SK-N-SH treated with all-trans-retinoic acid at 6 μM for 48 hours (cell line): Measurements from ENCODE around the gene VPS35L.

ENCODE experiments used
- ATAC-seq: fragments of 200-7000 bp; cut with Tn5 transposase; 3 replicates; pipeline ENCODE4 v1.9.1; 2020; ENCODE audit warnings: mild to moderate bottlenecking, moderate library complexity
- BACH2 ChIP-seq: fragments of 250-450 bp; sonication (Bioruptor Pico); IDR thresholded peaks from 2 replicates; pipeline ENCODE4 v1.9.0; 2021; ENCODE audit warnings: mild to moderate bottlenecking, borderline replicate concordance
- CREB5 ChIP-seq: fragments of 250-450 bp; sonication (Bioruptor Pico); IDR thresholded peaks from 2 replicates; pipeline ENCODE4 v1.5.1; 2020; ENCODE audit warnings: low read depth, mild to moderate bottlenecking, moderate library complexity
- CSDC2 ChIP-seq: fragments of 250-450 bp; sonication (Bioruptor Pico); IDR thresholded peaks from 2 replicates; pipeline ENCODE4 v1.5.0; 2020; ENCODE audit warnings: mild to moderate bottlenecking, moderate library complexity
- ESRRG ChIP-seq: fragments of 250-450 bp; sonication (Bioruptor Pico); IDR thresholded peaks from 2 replicates; pipeline ENCODE4 v1.6.1; 2021; ENCODE audit warnings: mild to moderate bottlenecking
- GLIS3 ChIP-seq: fragments of 250-450 bp; sonication (Bioruptor Pico); IDR thresholded peaks from 2 replicates; pipeline ENCODE4 v1.5.0; 2020; ENCODE audit warnings: mild to moderate bottlenecking, moderate library complexity
- ISL1 ChIP-seq: fragments of 250-450 bp; sonication (Bioruptor Pico); IDR thresholded peaks from 2 replicates; pipeline ENCODE4 v2.1.2; 2022; ENCODE audit warnings: mild to moderate bottlenecking, moderate library complexity
- OSR1 ChIP-seq: fragments of 250-450 bp; sonication (Bioruptor Pico); IDR thresholded peaks from 2 replicates; pipeline ENCODE4 v1.8.0; 2022; ENCODE audit warnings: moderate library complexity, mild to moderate bottlenecking, inconsistent platforms
- PATZ1 ChIP-seq: fragments of 250-450 bp; sonication (Bioruptor Pico); IDR thresholded peaks from 2 replicates; pipeline ENCODE4 v1.8.0; 2020; ENCODE audit warnings: mild to moderate bottlenecking, moderate library complexity, borderline replicate concordance
- POU6F1 ChIP-seq: fragments of 250-450 bp; sonication (Bioruptor Pico); IDR thresholded peaks from 2 replicates; pipeline ENCODE4 v1.8.0; 2021; ENCODE audit warnings: low read depth, mild to moderate bottlenecking, moderate library complexity, borderline replicate concordance
- PPARA ChIP-seq: fragments of 250-450 bp; sonication (Bioruptor Pico); IDR thresholded peaks from 2 replicates; pipeline ENCODE4 v1.5.0; 2020; ENCODE audit warnings: mild to moderate bottlenecking, borderline replicate concordance
- RARB ChIP-seq: fragments of 250-450 bp; sonication (Bioruptor Pico); IDR thresholded peaks from 2 replicates; pipeline ENCODE4 v1.8.0; 2021; ENCODE audit warnings: mild to moderate bottlenecking, moderate library complexity
- SNAI2 ChIP-seq: fragments of 250-450 bp; sonication (Bioruptor Pico); IDR thresholded peaks from 2 replicates; pipeline ENCODE4 v1.5.0; 2020; ENCODE audit warnings: mild to moderate bottlenecking, moderate library complexity
- TCF4 ChIP-seq: fragments of 250-450 bp; sonication (Bioruptor Pico); IDR thresholded peaks from 2 replicates; pipeline ENCODE4 v1.8.0; 2021; ENCODE audit warnings: mild to moderate bottlenecking, moderate library complexity, borderline replicate concordance
- TOX ChIP-seq: fragments of 250-450 bp; sonication (Bioruptor Pico); IDR thresholded peaks from 2 replicates; pipeline ENCODE4 v1.8.0; 2021; ENCODE audit warnings: mild to moderate bottlenecking, moderate library complexity, borderline replicate concordance
- TSHZ2 ChIP-seq: fragments of 250-450 bp; sonication (Bioruptor Pico); IDR thresholded peaks from 2 replicates; pipeline ENCODE4 v1.5.0; 2020; ENCODE audit warnings: mild to moderate bottlenecking, moderate library complexity
- ZC3H10 ChIP-seq: fragments of 250-450 bp; sonication (Bioruptor Pico); IDR thresholded peaks from 2 replicates; pipeline ENCODE4 v1.5.1; 2021; ENCODE audit warnings: mild to moderate bottlenecking, moderate library complexity
- ZFP3 ChIP-seq: fragments of 250-450 bp; sonication (Bioruptor Pico); IDR thresholded peaks from 2 replicates; pipeline ENCODE4 v1.5.0; 2020; ENCODE audit warnings: mild to moderate bottlenecking, moderate library complexity
- ZFP30 ChIP-seq: fragments of 450-650 bp; formaldehyde crosslinking; IDR thresholded peaks from 2 replicates; pipeline ENCODE4 v1.5.0; 2022; ENCODE audit warnings: mild to moderate bottlenecking, moderate library complexity
- ZNF70 ChIP-seq: fragments of 450-650 bp; formaldehyde crosslinking; IDR thresholded peaks from 2 replicates; pipeline ENCODE4 v1.5.0; 2020; ENCODE audit warnings: mild to moderate bottlenecking, moderate library complexity
- ZNF8 ChIP-seq: fragments of 450-650 bp; formaldehyde crosslinking; IDR thresholded peaks from 2 replicates; pipeline ENCODE4 v1.5.0; 2020; ENCODE audit warnings: mild to moderate bottlenecking, moderate library complexity

The VPS35L gene

GRCh38 chr16:19512297-19512696 is 43.2 kb upstream of the VPS35L start:
- TF ChIP-seq CSDC2 (CRISPR knock-in tag) (no peak), ZC3H10 (no peak)
- no peak for ATAC-seq

- no peak for TF ChIP-seq OSR1 (CRISPR knock-in tag)
- no peak for TF ChIP-seq TCF4 (CRISPR knock-in tag)
- TF ChIP-seq ISL1 (CRISPR knock-in tag), result no peak
- no peak for TF ChIP-seq TOX (CRISPR knock-in tag)
- TF ChIP-seq ZNF8 (CRISPR knock-in tag), result no peak
- no peak for TF ChIP-seq PPARA
- no peak for TF ChIP-seq ZNF70 (CRISPR knock-in tag)
- TF ChIP-seq ZFP3, result no peak
- no peak for TF ChIP-seq TSHZ2 (CRISPR knock-in tag)
- TF ChIP-seq CREB5 (CRISPR knock-in tag), result no peak
- TF ChIP-seq, all 23 proteins: peak for 0
- ATAC-seq, result no peak
Measured at GRCh38 chr16:19513377-19514053, 42.0 kb upstream of the VPS35L start.

- ATAC-seq, result no peak
Measured at GRCh38 chr16:19515757-19516156, 39.7 kb upstream of the VPS35L start.

More at GRCh38 chr16:19515757-19516156, 39.7 kb upstream of the VPS35L start:
- TF ChIP-seq SNAI2 (CRISPR knock-in tag) (no peak), ZNF8 (CRISPR knock-in tag) (no peak), ZFP3 (no peak), CREB5 (CRISPR knock-in tag) (no peak), TOX (CRISPR knock-in tag) (no peak), ZNF70 (CRISPR knock-in tag) (no peak), GLIS3 (no peak), ZFP30 (CRISPR knock-in tag) (no peak), ESRRG (CRISPR knock-in tag) (no peak), ISL1 (CRISPR knock-in tag) (no peak), CSDC2 (CRISPR knock-in tag) (no peak), POU6F1 (no peak), PPARA (no peak), PATZ1 (no peak), RARB (CRISPR knock-in tag) (no peak), BACH2 (CRISPR knock-in tag) (no peak), TCF4 (CRISPR knock-in tag) (no peak), TSHZ2 (CRISPR knock-in tag) (no peak), OSR1 (CRISPR knock-in tag) (no peak)
